ENCODE data around the gene AMN.

DNA sequence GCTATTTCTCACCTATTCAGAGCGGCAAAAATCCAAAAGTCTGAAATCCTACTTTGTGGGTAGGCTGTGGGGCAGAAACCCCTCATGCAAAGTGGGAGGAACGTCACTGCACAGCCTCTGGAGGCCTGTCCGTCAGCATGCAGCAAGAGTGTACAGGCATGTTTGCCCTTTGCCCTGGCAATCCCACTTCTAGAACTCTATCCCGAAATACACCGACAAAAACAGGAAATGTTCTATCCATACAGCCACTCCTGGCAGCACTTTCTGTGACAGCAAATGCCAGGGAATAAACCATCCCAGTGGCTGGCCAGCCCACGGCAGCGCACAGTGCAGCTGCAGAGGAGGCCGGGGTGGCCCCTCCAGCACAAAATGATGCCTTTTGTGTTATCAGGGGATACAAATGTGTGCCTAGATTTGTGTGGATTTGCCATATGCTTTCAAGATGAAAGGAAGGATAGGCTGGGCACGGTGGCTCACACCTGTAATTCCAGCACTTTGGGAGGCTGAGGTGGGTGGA is 39.7 kb downstream of the AMN start:
- TF ChIP-seq, protein P1, sequence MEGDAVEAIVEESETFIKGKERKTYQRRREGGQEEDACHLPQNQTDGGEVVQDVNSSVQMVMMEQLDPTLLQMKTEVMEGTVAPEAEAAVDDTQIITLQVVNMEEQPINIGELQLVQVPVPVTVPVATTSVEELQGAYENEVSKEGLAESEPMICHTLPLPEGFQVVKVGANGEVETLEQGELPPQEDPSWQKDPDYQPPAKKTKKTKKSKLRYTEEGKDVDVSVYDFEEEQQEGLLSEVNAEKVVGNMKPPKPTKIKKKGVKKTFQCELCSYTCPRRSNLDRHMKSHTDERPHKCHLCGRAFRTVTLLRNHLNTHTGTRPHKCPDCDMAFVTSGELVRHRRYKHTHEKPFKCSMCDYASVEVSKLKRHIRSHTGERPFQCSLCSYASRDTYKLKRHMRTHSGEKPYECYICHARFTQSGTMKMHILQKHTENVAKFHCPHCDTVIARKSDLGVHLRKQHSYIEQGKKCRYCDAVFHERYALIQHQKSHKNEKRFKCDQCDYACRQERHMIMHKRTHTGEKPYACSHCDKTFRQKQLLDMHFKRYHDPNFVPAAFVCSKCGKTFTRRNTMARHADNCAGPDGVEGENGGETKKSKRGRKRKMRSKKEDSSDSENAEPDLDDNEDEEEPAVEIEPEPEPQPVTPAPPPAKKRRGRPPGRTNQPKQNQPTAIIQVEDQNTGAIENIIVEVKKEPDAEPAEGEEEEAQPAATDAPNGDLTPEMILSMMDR (conservative IDR thresholded peaks at IDR 0.05 in 1 of 2, IDR thresholded peaks at IDR 0.05 in 1 of 2; ENCODE audit: extremely low read depth in 1 of 2, insufficient read depth in 1 of 2, low read depth in 1 of 2, low read length in 2 of 2) = no peak
- no peak for TF ChIP-seq EZH2 (IDR thresholded peaks at IDR 0.05; ENCODE audit: borderline replicate concordance, low read length)

All from mammary epithelial cell (primary cell).